ENCODE measurements around the gene SLC33A1. TPM values are rescaled to one million over a fixed set of nuclear protein-coding genes. Genes with fewer than 3 reads are reported as not detected.
A peak's percentile ranks its signal among the peaks of the same experiment; 100 is the strongest.
"Not testable (repeated sequence)": the region's sequence is repeated elsewhere in the genome, so short reads cannot be mapped to it uniquely, and the experiment has no call there.

Gene SLC33A1
- 10 to 100 TPM; 14.8 to 19.7 (median 14.9) TPM for total RNA-seq

DNA sequence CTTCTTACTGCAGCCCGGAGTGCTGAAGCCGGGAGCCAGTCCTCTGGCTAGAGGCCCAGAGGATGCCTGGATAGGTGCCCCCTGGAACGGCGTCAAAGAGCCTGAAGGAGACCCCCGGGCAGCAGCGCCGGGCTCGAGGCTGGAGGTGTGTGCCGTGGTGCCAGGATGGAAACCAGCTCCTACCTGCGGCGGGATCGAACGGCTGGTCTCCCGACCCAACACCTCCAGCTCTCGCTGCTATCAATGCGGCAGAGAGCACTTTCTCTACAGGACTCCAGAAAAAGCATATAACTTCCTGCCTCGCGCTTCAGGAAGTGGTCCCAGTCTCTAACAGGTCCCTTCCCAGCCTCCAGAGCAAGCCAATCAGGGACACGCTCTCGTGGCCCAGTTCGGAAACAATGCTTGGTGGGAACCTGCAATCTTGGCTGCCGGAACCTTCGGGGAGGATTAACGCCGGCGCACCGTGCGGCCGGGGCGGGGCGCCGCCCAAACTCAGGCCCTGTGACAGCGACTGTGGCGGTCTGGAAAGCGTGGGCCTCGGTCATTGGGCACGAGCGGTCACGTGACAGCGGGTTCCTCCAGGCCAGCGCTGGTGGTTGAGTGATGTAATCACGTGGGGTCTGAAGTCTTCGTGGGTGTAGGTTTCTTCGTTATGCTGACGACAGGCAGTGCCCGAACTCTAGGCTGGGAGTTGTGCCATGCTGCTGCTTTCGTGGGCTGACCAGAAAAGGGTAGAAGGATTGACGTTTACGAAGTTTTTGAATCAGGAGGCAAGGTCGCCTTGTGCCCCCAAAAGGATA is at the start of gene SLC33A1:
Gene SLC33A1 (minus strand): TSS at position 287 of the 800 bp plus-strand sequence. CDS start 430 bp downstream, outside the sequence.
- peaks cover 37% of the 10 kb centered on the region for H3K4me1 Mint-ChIP-seq (ENCODE audit: low read depth)
- no peaks in the 10 kb centered on the region for H3K27me3 Mint-ChIP-seq (ENCODE audit: low read depth)
- peak within 1 kb of the TSS; percentile 97 for H3K4me3 Mint-ChIP-seq
- peak; percentile 98 for DNase-seq
- ATAC-seq, result peak; percentile 94
- H3K36me3 Mint-ChIP-seq (ENCODE audit: insufficient read depth), result peaks cover 13% of the 10 kb centered on the region
- H3K9me3 Mint-ChIP-seq, result no peaks in the 10 kb centered on the region

DNA sequence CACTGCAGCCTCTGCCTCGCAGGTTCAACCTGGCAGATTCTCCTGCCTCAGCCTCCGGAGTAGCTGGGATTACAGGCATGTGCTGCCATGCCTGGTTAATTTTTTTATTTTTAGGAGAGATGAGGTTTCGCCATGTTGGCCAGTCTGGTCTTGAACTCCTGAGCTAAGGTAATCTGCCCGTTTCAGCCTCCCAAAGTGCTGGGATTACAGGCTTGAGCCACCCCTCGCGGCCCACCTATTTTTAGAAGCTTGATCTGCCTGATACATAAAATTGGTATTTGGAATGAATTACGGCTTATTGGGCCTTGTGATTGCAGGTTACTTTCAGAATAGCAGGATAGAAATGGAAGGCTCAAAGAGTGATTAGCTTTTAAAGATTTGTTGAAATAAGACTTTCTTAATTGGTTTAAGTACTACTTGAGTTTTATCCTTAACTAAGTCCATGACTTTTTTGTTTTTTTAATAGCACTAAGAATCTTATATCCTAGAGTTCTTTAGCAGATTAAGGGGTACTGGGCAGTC is 41.2 kb upstream of the SLC33A1 start:
- no peaks in the 10 kb centered on the region for H3K9me3 Mint-ChIP-seq
- DNase-seq (no peak), ATAC-seq (no peak)
- H3K4me1 Mint-ChIP-seq (ENCODE audit: low read depth), result peaks cover 5% of the 10 kb centered on the region
- H3K36me3 Mint-ChIP-seq (ENCODE audit: insufficient read depth), result peaks cover 34% of the 10 kb centered on the region
- no peaks in the 10 kb centered on the region for H3K27me3 Mint-ChIP-seq (ENCODE audit: low read depth)
- H3K4me3 Mint-ChIP-seq, result no peak overlapping the region

DNA sequence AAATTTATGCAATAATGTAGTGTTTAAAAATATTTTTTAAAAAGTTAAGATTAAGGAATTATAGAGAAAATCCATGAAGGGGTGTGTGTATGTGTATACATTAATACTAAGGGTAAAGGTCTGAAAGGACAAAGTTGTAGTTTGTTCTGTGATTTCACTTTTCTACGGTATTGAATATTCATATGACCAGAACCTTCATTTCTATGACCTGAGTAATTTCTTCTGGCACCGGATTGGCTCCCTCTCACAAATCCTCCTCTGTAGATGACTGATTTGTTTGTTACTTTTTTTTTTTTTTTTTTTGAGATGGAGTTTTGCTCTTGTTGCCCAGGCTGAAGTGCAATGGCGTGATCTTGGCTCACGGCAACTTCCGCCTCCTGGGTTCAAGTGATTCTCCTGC is 37.1 kb upstream of the SLC33A1 start:
- no peaks in the 10 kb centered on the region for H3K9me3 Mint-ChIP-seq
- H3K36me3 Mint-ChIP-seq (ENCODE audit: insufficient read depth), result peaks cover 16% of the 10 kb centered on the region
- no peak for ATAC-seq
- H3K27me3 Mint-ChIP-seq (ENCODE audit: low read depth), result no peaks in the 10 kb centered on the region
- DNase-seq, result no peak
- H3K4me3 Mint-ChIP-seq, result no peak overlapping the region
- peaks cover 31% of the 10 kb centered on the region for H3K4me1 Mint-ChIP-seq (ENCODE audit: low read depth)

DNA sequence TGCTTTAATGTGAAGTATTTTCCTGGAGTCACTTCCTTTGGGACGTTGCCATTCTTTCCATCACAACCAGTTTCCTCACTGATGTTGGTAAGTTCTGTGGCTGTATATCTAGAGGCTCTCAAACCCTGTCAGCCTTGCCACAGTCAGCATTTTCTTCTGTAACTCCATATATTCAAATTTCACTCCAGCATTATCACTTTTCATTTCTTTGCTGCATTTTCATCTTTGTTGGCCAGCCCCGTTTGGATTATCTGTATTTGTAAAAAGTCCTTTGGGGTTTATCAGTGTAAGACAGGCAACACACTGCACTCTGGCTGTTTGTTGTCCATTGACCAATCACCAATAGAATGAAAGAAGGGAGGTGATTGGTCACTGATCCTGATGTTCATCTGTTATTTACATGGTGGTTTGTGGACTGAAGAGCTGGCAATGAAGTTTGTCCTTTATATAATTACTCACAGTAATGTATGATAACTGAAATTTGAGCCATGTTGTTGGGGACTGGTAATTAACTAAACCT is 36.5 kb upstream of the SLC33A1 start:
- no peak for ATAC-seq
- Mint-ChIP-seq H3K9me3 (no peaks in the 10 kb centered on the region), H3K4me3 (no peak overlapping the region), H3K4me1 (ENCODE audit: low read depth) (peaks cover 35% of the 10 kb centered on the region), H3K36me3 (ENCODE audit: insufficient read depth) (peaks cover 16% of the 10 kb centered on the region), H3K27me3 (ENCODE audit: low read depth) (no peaks in the 10 kb centered on the region)
- no peak for DNase-seq

DNA sequence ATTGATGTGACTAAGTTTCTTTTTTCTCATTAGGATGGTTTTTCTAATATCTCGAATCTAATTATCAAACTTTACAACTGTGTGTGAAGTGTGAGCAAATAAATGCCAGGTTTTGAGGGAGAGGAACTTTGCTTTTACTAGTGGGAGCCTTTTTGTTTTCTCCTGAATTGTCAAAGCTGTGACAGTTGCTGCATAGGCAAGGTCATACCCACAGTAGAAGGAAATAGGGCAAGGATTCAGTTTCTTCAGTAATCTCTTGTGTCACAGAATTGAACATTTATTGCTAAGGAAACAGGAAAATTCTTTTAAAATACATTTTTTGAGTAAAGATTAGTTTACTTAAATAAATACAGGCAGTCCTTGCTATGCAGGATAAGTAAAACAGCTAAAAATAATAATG is 35.7 kb upstream of the SLC33A1 start:
- no peak for ATAC-seq
- Mint-ChIP-seq H3K4me1 (ENCODE audit: low read depth) (peaks cover 35% of the 10 kb centered on the region), H3K9me3 (no peaks in the 10 kb centered on the region), H3K4me3 (no peak overlapping the region), H3K27me3 (ENCODE audit: low read depth) (no peaks in the 10 kb centered on the region), H3K36me3 (ENCODE audit: insufficient read depth) (peaks cover 11% of the 10 kb centered on the region)
- DNase-seq, result no peak

DNA sequence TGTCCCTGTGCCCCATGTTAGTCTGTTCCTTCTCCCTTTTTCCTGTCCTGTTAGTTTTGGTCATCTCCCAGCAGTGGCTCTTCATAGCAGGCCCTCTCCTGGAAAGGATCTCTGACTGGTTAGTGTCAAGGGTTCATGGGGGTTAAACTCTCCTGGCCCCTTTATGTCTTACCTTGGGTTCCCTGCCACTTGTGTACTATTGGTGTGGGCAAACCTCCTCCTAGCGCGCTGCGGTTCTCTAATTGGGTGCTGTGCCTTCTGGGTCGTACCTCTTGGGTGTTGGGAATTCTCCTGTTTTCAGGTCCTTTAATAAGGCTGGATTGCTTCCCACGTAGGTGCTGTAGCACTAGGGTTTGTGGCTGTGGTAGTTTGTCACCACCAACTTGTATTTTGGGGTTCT is 35.0 kb upstream of the SLC33A1 start:
- Mint-ChIP-seq H3K4me1 (ENCODE audit: low read depth) (peaks cover 40% of the 10 kb centered on the region), H3K9me3 (no peaks in the 10 kb centered on the region), H3K27me3 (ENCODE audit: low read depth) (no peaks in the 10 kb centered on the region), H3K4me3 (no peak overlapping the region), H3K36me3 (ENCODE audit: insufficient read depth) (peaks cover 7% of the 10 kb centered on the region)
- ATAC-seq (no peak), DNase-seq (no peak)

DNA sequence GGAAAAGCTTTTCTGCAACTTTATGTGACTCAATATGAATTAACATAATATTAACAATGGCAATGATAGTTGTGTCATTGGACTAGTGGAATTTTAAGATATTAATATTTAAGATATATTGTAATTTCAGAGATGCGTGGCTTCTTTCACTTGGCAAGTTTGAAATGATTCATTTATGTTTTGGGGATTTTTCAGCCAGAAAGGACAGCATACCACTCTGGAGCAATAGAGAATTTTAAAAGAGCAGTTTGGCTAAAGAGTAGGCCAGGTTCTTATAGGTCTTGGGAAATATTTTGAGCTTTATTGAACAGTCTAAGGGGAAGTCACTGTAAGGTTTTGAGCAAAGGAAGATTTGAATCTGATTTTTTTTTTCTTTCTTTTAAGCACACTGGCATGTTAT is 32.7 kb upstream of the SLC33A1 start:
- ATAC-seq (no peak), DNase-seq (no peak)
- H3K9me3 Mint-ChIP-seq, result no peaks in the 10 kb centered on the region
- H3K4me3 Mint-ChIP-seq, result no peak overlapping the region
- H3K36me3 Mint-ChIP-seq (ENCODE audit: insufficient read depth), result peaks cover 3% of the 10 kb centered on the region
- H3K4me1 Mint-ChIP-seq (ENCODE audit: low read depth), result peaks cover 43% of the 10 kb centered on the region
- H3K27me3 Mint-ChIP-seq (ENCODE audit: low read depth), result no peaks in the 10 kb centered on the region

DNA sequence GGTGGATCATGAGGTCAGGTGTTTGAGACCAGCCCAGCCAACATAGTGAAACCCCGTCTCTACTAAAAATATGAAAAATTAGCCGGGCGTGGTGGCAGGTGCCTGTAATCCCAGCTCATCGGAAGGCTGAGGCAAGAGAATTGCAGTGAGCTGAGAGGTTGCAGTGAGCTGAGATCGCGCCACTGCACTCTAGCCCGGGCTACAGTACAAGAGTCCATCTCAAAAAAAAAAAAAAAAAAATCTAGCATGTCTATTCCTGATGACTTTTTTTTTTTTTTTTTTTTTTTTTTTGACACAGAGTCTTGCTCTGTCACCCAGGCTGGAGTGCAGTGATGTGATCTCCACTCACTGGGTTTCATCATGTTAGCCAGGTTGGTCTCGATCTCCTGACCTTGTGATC is 32.1 kb upstream of the SLC33A1 start:
- ATAC-seq; H3K4me3 Mint-ChIP-seq; H3K27me3 Mint-ChIP-seq (ENCODE audit: low read depth); H3K9me3 Mint-ChIP-seq; H3K36me3 Mint-ChIP-seq (ENCODE audit: insufficient read depth); DNase-seq: not testable (repeated sequence)
- peaks cover 44% of the 10 kb centered on the region for H3K4me1 Mint-ChIP-seq (ENCODE audit: low read depth)

DNA sequence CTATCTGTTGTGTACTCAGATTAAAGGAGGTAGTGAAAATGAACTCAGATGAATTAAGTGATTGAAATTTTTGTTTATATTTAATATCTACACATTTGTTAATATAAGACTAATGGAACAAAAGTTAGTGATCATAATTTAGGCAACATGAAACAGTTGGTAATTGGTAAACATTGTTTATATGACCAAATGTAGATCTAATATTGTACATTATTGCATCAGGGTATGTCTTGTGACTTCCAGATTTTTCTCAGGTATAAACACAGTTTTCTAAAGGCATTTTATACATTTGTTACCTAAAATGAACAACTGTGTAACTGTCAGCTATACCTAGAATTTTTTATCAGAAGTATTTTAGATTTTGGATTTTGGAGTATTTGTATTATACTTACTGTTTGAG is 31.1 kb upstream of the SLC33A1 start:
- Mint-ChIP-seq H3K27me3 (ENCODE audit: low read depth) (no peaks in the 10 kb centered on the region), H3K4me1 (ENCODE audit: low read depth) (peaks cover 46% of the 10 kb centered on the region), H3K4me3 (no peak overlapping the region), H3K36me3 (ENCODE audit: insufficient read depth) (peaks cover 3% of the 10 kb centered on the region), H3K9me3 (no peaks in the 10 kb centered on the region)
- DNase-seq, result no peak
- ATAC-seq, result no peak

DNA sequence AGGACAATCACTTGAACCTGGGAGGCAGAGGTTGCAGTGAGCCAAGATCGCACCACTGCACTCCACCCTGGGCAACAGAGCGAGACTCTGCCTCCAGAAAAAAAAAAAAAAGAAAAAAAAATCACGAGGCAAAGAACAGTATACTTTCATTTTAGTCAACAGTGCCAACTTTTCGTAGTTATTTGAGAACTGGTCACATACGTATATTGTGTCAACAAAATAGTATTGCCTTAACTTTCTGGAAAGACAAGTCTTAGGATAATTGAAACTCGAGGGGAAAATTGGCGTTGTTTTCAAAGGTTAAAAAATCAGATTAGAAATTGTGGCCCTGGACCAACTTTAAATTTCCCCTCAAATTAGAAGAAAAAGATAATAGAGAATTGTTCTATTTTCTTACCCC is 30.1 kb upstream of the SLC33A1 start:
- Mint-ChIP-seq H3K4me1 (ENCODE audit: low read depth) (peaks cover 45% of the 10 kb centered on the region), H3K36me3 (ENCODE audit: insufficient read depth) (peaks cover 3% of the 10 kb centered on the region), H3K27me3 (ENCODE audit: low read depth) (no peaks in the 10 kb centered on the region)

DNA sequence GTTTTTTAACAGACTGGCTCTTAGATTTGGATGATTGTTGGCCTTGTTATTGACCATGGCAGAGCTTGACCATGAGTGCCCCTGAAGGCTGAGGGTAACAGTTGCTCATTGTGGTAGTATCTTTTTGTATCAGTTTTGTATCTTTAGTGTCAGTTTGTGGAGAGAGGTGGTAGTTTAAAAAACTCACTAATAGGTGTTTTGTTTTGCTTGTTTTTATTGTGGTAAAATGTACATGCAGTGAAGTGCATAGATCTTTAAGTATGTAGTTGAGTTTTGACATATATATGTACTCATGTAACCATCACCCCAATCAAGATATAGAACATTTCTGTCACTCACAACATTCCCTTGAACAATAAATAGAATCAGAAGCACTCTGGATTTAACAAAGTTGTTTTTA is 26.1 kb upstream of the SLC33A1 start:
- no peaks in the 10 kb centered on the region for H3K9me3 Mint-ChIP-seq
- H3K36me3 Mint-ChIP-seq (ENCODE audit: insufficient read depth), result no peaks in the 10 kb centered on the region
- no peaks in the 10 kb centered on the region for H3K27me3 Mint-ChIP-seq (ENCODE audit: low read depth)
- H3K4me1 Mint-ChIP-seq (ENCODE audit: low read depth), result peaks cover 43% of the 10 kb centered on the region
- ATAC-seq (no peak), DNase-seq (no peak)
- H3K4me3 Mint-ChIP-seq, result no peak overlapping the region

More for the DNA sequence above, 30.1 kb upstream of the SLC33A1 start:
- Mint-ChIP-seq H3K9me3 (no peaks in the 10 kb centered on the region), H3K4me3 (no peak overlapping the region)
- ATAC-seq (no peak), DNase-seq (no peak)

DNA sequence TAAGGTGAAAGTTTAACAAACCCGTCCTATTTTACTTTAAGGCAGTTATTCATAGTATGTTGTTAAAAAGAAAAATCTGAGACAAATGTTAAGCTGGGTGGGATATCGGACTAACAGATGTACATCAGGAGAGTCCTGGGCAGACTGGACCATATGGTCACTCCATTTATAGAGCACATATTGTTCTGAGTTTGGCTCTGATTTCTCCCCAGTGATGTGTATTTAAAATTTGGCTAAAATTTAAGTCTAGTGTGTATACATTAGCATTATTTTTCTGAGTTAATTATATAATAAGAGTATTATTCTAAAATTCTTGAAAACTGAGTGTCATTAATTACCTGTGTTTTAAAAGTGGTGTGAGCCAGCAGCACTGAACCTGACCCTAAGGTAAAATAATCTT is 22.3 kb upstream of the SLC33A1 start:
- ATAC-seq, result no peak
- Mint-ChIP-seq H3K4me3 (no peak overlapping the region), H3K9me3 (no peaks in the 10 kb centered on the region), H3K36me3 (ENCODE audit: insufficient read depth) (no peaks in the 10 kb centered on the region), H3K4me1 (ENCODE audit: low read depth) (peaks cover 51% of the 10 kb centered on the region), H3K27me3 (ENCODE audit: low read depth) (no peaks in the 10 kb centered on the region)
- DNase-seq, result no peak

DNA sequence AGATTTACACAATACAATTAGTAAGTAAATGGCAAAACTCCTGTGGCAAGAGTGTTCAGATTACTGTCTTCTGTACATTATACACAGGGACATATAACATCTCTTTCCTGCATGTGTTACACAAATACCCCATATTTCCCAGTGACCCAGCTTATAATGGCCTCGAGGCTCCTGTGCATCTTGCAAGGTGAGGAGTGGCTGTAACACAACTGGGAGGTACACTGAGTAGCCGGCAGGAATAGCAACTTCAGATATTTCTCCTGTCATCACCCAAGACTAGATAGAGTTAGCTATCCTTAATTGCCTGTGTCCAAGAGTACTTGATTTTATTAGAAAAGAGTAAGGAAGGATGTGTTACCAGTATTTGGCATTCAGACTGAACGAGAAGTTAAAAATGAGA is 21.8 kb upstream of the SLC33A1 start:
- H3K36me3 Mint-ChIP-seq (ENCODE audit: insufficient read depth), result no peaks in the 10 kb centered on the region
- H3K4me3 Mint-ChIP-seq, result no peak overlapping the region
- ATAC-seq (no peak), DNase-seq (no peak)
- H3K27me3 Mint-ChIP-seq (ENCODE audit: low read depth), result no peaks in the 10 kb centered on the region
- peaks cover 49% of the 10 kb centered on the region for H3K4me1 Mint-ChIP-seq (ENCODE audit: low read depth)
- H3K9me3 Mint-ChIP-seq, result no peaks in the 10 kb centered on the region

DNA sequence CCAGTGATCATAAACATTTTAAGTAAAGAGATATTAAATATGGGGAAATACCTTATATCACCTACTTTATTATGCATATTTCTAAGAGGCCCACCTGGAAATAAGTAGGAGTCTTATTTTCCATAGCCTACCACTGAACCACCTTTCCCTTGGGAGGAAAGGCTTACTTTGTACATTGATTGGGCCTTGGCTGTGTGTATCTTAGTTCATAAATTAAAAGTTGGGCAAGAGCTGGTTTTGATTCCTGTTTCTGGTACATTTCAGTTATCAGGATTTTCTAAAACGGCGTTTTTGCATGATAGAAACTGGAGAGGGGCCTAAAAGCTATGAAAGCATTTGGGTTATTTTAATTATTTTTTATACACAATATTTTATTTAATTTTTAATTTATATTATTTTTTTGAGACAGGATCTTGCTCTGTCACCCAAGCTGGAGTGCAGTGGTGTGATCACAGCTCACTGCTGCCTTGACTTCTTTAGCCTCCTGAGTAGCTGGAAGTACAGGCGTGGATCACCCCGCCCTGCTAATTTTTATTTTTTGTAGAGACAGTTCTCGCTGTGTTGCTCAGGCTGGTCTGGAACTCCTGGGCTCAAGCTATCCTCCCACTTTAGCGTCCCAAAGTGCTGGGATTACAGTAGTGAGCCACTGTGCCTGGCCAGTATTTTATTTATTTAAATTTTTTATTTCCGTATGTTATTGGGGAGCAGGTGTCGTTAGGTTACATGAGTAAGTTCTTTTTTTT is 18.8 kb upstream of the SLC33A1 start:
- no peak for DNase-seq

More for the DNA sequence above, 18.8 kb upstream of the SLC33A1 start:
- H3K9me3 Mint-ChIP-seq, result no peaks in the 10 kb centered on the region
- no peaks in the 10 kb centered on the region for H3K36me3 Mint-ChIP-seq (ENCODE audit: insufficient read depth)
- no peak for ATAC-seq
- peak overlapping the region; percentile 98 for H3K4me3 Mint-ChIP-seq
- H3K27me3 Mint-ChIP-seq (ENCODE audit: low read depth), result no peaks in the 10 kb centered on the region
- H3K4me1 Mint-ChIP-seq (ENCODE audit: low read depth), result peaks cover 37% of the 10 kb centered on the region

All from activated T-cell treated with anti-CD3 and anti-CD28 coated beads, Interleukin-2, amount 50 U/mL, for 4 hours (primary cell).